GM19395 (cell line): ENCODE results near the gene MEAK7.
A peak's percentile ranks its signal among the peaks of the same experiment; 100 is the strongest.
"Not testable (repeated sequence)": the region's sequence is repeated elsewhere in the genome, so short reads cannot be mapped to it uniquely, and the experiment has no call there.

Experiments used
- ATAC-seq: cut with Tn5 transposase; IDR thresholded peaks from one replicate; pipeline ENCODE4 v1.9.1; 2021; ENCODE audit warnings: mild to moderate bottlenecking, moderate library complexity; ENCODE audit not compliant: unreplicated experiment

MEAK7 gene

DNA sequence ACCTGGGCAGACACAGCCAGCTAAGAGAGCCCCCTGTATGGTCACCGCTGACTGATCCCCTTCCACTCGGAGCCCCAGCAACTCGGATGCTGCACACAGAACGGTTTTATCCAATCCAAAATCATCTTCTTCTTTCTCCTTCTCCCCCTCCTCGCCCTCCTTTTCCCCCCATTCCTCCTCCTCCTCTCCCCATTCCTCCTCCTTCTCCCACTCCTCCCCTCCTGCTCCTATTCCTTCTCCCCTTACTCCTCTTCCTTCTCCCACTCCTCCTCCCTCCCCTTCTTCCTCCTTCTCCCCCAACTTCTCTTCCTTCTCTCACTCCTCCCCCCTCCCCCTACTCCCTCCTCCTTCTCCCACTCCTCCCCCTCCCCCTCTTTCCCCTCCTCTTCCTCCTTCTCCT lies 30.4 kb upstream of the MEAK7 start:
- ATAC-seq = no peak

DNA sequence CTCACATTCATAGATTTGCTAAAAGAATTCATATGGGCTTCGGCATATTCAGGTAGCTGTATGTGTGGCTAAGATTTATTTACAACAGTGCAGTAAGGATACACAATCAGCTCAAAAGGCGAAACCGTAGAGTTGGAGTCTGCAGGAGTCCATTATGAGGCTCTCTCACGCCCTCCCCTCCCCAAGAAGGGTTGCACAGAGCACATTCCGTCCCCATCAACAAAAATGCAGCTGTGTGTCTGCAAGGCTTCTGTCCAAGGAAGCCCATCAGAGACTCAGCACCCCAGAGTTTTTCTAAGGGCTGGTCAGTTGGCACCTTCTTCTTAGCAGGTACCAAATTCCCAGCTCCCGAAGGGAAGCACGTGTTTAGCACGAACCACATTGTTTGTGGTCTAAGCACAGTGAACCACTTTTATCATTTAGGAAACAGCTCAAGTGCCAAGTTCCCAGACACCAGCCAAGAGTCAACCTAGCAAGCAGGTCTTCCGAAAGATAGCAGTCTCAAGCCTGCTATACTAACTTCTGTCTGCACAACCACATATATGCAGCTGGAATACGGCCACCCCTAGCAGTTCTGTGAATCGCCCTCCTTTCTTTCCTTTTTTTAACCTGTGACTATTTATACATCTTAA lies 28.5 kb upstream of the MEAK7 start:
- ATAC-seq = no peak

DNA sequence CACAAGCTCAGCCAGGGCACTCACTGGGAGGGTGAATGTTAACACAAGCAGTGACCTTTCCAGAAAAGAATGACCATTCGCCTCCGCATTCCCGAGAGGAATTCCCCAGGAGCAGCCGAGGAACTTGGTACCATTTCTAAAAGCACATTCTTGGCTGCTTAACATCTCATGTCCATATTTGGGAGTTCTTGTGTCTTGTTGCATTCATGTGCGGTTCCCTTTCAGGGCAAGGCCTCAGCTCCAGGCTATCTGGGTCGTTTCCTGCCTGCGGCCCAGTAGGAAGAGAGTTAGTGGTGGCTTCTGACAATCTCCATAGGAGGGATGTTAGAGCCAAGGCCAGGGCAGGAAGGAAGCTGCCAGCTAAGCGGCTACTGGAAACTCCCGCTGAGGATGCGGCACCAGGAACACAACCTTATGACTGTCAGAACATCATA lies 27.8 kb upstream of the MEAK7 start:
- ATAC-seq = no peak

DNA sequence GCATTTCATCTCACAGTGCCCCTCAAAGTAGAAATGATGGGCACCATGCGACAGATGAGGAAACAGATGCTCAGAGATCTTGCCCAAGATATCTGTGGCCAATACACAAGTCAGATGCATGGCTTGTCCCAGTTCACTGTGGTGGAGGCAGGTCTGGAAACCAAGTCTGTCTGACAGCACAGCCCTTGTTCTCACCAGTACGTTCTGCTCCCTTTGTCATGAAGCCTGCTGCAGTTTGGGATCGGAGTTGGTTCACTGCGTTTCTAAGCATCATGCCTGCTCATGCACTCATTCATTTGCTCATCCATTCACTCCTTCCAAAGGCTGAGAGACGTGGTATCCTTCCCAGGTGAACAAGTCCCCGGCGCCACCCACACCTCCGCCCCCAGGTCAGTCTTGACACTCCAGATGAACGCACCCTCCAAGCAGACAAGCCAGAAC lies 27.2 kb upstream of the MEAK7 start:
- ATAC-seq = no peak

DNA sequence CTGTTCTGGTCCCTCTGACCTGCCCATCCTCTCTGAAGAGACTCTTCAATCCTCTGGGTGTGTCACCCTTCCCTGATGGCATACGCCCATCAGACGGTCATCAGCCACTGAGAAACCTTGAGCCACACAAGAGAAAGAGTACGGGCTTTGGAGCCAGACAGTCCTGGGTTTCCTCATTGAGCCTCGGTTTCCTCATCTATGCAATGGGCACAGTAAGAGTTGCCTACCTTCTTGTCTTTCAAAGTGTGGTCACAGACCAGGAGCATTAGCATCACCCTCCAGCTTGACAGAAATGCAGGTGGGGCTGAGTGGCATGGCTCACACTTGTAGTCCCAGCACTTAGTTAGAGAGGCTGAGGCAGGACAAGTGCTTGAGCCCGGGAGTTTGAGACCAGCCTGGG lies 26.1 kb upstream of the MEAK7 start:
- ATAC-seq = no peak

DNA sequence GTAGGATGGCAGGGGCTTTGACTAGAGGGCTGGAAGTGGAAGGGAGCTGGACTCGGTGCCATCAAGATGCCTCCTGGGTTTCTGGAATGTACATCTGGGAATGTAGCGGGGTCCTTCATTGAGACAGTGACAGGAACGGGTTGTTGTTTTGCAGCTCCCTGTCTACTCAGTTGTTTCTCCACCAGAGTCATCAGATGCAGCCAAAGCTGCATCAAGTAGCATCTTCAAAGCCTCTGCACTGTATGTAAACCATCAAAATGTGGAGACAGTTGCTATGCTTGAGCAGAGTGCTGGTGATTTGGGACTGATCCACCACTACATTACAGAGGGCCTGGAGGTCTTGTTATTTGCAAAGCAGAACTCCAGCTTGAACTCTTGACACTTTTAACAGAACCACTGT lies 25.1 kb upstream of the MEAK7 start:
- ATAC-seq = no peak

DNA sequence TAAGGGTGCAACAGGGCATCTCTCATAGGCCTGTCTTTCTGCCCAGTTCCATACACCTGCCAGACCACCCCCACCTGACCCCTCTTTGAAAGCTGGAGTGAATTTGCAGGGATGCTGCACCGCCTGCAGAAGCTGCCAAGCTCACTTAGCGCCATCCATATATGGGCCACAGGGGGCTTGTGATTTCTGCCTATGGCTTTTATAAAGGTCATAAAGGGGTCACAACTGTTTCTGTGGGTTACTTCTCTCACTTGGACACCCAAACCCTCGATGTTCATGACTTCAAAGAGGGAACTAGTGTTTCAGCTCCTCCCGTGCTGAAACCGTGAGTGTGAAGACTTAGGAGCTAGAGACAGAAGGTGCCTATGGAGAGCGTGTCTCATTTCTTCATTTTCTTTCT lies 23.9 kb upstream of the MEAK7 start:
- ATAC-seq = no peak

DNA sequence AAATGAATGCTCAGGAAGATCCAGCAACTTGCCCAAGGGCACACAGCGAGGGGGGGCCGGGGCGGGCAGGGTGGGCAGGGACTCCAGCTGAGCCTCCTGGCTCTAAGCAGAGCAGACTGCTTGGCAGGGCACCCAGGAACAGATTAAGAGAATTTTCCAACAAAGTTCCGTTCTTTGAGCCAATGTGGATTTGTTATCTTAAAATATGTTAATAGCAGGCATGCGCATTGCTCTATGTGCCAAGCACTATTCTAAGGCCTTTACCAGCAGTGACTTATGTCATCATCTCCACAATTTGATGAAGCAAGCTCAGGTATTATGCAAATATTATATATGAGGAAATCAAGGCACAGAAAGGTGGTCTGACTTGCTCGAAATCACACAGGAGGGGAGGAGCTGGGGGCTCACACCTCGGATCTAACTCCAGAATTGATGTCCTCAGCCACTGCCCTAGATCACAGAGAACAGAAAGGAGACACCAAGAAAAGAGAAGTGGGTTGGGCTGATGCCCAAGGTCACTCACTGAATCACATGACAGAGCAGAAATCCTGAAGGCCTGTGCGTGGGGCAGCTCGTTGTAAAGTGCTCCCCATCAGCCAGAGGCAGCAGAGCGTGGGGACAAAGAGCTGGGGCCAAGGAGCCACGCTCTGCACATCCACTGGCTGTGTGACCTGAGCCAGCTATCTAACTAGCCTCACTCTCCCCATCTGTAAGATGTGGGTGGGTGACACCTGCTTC lies 23.2 kb upstream of the MEAK7 start:
- ATAC-seq = no peak

DNA sequence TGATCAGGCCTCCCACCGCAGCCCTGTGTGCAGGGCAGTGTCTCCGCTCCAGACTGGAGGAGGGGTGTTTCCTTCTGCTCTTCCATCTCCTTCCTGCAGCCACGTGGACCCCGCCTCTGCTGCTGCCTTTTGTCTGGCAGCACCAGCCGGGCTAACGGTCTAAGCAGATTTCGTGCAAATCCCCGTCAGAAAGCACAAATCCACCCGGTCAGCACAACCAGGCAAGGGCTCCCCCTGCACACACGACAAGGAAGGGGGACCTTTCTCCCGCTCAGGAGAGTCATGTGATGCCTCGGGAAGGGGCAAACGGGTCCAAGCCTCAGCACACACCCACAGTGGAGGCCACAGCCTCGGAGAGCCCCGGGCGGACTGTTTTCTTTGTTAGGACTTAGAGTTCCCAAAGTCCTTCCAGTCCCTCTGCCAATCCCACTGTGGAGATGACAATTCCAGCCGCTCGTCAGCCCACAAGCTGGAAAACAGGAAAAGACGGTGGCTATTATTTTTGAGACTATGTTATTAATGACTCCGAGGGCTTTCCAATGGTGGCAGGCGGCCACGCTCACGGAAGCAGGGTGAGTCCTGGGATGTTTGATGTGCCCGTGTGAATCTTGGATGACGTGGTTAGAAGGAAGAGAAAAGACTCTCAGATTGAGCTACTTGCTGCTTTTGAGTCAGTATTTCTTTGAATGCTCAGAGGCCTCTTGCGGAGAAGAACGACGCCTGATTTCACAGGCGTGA lies 22.5 kb upstream of the MEAK7 start:
- ATAC-seq = no peak

DNA sequence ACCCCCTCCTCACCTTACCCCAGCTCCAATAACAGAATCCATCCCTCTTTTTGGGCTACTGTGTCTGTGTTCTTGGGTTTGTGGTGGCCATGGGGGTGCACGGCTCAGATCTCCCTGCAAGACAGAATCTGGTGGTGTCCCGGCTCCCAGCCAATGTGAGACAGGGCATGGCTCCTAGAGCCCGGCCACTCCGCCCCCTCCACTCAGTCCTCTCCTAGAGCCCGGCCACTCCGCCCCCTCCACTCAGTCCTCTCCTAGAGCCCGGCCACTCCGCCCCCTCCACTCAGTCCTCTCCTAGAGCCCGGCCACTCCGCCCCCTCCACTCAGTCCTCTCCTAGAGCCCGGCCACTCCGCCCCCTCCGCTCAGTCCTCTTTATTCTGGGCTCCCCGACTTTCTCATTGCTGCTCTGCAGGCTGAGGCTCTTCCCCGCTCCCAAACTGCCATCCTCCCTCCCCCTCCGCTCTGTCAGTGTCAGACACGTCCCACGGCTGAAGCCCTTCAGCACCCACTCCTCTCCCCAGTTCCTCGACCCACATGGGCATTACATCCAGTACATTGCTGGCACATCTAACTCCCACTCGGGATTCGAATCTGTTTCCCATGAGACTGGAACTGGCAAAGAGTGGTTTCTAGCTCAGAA lies 20.6 kb upstream of the MEAK7 start:
- ATAC-seq = not testable (repeated sequence)

DNA sequence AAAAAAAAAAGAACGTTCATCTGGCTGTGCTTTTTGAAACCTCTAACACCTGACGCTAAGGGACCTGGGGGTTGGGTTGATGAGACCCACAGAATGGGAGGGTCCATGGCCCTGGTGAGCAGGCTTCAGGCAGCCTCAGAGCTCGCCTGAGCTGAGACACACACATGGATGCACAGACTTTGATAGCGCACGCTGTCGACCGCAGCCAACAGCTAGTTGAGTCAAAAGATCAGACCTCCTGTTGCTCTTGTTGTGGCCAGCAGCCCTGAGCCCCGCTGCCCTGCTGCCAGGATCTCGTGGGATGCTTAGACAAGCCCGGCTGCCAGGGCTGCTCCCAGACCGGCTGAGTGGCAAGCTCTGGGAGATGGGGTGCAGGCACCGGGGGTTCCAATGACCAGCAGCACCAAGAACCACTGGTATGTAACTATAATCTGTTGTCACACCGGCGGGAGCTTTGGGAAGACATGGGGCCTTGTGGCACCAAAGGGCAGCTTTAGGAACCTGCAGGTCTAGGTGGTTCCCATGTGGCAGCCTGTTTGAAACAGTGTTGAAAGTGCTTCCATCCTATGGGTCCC lies 20.0 kb upstream of the MEAK7 start:
- no peak for ATAC-seq

DNA sequence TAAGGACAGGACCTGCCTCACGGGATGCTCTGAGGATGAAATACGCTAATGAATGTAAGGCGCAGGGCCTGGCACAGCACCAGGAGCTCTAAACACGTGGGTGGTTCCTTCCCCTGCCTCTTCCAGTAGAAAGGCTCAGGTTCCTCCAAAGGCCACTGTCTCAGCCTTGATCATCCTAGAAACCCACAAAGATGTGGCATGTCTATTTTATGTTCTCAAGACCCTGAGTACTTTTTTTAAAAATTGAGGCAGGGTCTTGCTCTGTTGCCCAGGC lies 17.0 kb upstream of the MEAK7 start:
- ATAC-seq = no peak

DNA sequence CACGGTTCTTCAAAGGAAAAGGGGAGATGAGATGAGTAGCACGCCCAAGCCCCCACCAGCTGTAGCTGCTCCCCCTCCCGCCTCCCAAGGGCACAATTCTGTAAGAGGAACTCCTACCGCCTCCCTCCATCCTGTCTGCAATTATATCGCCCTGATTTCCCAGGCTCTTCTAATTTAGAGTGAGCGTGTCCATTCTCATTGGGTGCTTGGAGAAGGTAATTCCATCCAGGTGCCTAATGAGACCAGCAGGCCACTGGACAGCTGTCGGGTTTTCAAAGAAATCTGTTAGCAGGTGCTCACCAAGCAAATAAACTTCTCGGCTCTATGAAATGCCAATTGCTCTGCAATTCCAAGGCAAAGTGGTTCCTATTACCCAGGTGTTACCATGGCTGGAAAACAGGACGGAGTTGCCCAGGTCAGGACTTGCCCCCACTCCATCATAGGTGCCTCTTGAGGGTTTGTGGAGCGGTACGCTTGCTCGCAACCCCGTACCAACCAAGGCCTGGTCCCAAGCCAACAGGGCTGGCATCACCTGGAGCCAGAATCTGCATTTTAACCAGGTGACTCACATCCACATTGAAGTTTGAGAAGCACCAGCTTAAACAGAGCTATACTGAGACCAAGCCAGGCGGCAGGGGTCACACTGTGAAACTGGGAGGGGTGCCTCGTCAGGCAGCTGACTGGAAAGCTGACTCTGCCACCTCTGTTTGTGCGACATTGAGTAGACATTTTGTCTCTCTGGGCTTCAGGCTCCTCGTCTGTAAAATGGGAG lies 16.5 kb upstream of the MEAK7 start:
- ATAC-seq = no peak

DNA sequence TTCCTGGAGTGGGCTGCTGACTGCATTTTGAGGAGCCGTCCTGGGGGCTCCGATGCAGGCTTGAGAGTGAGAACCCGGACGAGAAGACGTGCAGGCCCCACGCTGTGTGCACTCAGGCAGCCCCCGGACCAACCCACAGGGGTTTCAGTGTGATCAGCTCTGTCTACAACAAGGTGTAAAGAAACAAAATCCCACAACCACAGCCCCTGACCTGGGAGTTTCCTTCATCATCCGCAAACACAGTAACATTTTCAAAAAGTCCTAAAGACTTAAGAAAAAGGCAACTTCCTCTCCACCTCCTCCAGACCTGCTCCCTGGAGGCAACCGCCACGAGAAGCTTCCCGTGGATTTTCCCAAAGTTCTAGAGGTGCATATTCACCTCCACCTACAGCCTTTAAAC lies 15.4 kb upstream of the MEAK7 start:
- no peak for ATAC-seq

DNA sequence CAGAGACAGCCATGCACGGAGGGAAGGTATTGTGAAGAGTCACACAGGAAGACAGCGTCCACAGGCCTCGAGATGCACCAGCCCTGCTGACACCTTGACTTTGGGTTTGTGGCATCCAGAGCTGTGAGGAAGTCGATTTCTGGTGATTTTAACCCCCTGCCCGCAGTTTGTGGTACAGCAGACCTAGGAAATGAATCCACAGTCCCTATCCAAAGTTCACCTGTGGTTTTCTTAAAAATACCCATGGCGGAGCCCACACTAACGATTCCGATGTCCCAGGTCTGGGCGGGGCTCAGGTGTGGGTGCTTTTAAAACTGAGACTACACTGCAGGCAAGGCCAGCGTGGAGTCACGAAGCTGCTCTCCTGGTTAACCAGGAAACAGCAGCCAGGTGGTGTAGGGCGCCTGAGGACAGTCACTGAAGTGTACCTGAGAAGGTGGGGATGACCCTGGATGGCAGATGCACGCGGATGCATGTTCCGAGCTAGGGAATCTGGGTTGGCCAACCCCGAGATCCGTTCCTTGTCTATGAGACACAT lies 14.4 kb upstream of the MEAK7 start:
- no peak for ATAC-seq

DNA sequence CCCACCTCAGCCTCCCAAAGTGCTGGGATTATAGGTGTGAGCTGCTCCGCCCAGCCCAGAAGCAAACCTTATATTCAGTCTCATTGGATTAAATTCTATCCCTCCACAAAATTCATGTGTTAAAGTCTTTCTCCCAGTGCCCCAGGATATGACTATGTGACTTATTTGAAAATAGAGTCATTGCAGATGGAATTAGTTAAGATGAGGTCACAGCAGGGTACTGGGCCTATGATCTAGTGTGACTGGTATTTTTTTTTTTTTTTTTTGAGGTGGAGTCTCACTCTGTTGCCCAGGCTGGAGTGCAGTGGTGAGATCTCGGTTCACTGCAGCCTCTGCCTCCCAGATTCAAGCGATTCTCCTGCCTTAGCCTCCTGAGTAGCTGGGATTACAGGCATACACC lies 13.8 kb upstream of the MEAK7 start:
- ATAC-seq = not testable (repeated sequence)

DNA sequence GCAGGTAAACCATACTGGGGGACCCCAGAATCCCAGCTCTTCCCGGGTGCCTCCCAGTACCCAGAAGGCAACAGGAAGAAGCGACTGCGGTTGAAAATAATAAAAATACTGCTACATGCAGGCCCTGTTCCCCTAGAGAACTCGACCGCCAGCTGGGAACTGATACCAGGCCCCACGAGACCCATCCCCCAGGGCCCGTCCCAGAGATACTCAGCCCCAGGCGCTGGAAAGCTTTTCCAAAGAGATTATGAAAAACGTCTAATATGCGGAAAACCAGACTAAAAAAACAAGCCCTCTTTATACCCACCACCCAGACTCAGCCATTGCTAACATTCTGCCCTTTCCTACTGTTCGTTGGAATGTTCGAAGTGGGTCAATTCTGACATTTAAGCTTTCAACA lies 12.9 kb upstream of the MEAK7 start:
- no peak for ATAC-seq

DNA sequence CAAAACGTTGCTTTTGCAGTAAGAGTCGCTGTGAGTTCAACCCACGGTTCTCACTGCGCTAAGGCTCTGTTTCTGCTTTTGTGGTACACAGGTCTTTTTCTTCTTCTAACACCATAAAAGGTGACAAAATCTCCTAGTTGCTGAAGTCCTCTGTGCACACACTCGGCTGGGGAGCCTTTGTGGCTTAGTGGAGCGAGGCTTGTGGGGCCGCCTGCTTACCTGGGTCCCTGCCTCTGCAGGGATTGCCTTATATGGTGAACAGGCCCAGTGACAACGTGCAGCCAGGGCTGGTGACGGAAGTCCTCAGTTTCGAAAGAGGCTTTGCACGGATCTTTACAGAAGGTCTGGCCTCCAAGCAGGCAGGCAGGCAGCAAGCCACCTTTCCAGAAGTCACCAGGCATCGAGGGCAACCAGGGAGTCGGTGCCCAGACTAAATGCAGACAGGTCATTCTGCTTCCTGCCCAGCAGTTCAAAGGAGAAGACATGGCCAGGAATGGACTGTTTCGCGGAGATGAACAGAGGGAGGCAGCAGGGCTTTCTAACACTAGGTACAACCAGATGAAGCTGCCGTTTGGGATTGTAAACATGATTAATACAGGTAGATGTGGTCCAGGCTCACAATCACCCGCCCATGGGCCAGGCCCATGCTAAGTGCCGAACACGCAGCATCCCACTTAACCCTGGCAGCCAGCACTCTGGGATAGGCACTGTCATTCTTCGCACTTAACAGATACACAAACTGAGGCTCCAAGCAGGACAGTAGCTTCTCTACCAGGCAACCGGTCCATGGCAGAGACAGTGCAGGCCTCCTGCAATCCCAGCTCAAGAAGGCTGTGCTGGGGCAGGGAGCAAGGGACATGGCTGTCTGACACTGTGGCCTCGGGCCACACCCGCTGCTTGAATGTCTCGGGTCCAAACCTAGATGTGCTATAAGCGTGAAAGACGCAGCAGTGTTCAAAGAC lies 10.7 kb upstream of the MEAK7 start:
- ATAC-seq = peak; percentile 86

DNA sequence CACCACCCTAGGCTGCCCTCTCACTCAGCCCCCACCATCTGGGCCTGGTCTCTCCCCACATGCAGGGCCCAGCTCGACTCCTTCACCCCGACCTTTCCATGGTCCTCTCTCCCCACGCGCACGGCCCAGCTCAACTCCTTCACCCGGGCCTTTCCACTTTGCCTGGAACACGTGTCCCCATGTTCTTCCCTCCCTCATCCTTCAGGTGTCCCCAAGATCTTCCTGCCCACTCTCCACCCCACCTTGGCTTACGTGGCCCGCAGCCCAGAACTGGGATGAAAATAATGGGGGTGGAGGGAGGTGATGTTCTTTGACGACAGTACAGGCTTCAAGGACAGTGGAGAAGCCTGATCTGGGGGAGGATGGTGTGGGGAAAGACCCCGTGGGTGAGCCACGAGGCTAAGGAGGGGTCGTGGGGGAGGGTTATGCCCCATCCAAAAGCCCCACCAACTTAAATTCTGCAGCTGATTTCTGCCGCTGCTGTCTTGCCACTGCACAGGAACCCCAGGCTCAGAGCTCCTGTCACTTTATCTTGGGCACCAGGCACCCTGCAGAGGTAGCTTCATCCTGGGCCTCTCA lies 9.9 kb upstream of the MEAK7 start:
- ATAC-seq = no peak
